GM21390 (cell line): Measurements from ENCODE around the gene PLIN1.
A peak's percentile ranks its signal among the peaks of the same experiment; 100 is the strongest.

Experiments used
- ATAC-seq: cut with Tn5 transposase; IDR thresholded peaks from one replicate; pipeline ENCODE4 v1.9.1; 2021; ENCODE audit not compliant: unreplicated experiment

Gene PLIN1

GRCh38 chr15:89654301-89654761 lies 24.8 kb downstream of the PLIN1 start:
- no peak for ATAC-seq

DNA sequence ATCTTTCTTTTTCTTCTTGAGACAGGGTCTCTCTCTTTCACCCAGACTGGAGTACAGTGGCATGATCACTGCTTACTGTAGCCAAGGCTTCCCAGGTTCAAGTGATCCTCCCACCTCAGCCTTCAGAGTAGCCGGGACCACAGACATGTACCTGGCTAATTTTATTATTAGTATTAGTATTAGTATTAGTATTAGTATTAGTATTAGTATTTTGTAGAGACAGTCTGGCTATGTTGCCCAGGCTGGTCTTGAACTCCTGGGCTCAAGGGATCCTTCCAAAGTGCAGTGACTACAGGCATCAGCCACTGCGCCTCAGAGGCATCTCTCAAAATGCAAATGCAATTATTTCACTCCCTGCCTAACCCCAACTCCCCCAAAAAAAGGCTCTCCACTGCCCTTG lies 25.6 kb downstream of the PLIN1 start:
- no peak for ATAC-seq

- ATAC-seq, result no peak
Measured at GRCh38 chr15:89652666-89653065, 26.5 kb downstream of the PLIN1 start.

- ATAC-seq, result no peak
Measured at GRCh38 chr15:89652131-89652530, 27.0 kb downstream of the PLIN1 start.

DNA sequence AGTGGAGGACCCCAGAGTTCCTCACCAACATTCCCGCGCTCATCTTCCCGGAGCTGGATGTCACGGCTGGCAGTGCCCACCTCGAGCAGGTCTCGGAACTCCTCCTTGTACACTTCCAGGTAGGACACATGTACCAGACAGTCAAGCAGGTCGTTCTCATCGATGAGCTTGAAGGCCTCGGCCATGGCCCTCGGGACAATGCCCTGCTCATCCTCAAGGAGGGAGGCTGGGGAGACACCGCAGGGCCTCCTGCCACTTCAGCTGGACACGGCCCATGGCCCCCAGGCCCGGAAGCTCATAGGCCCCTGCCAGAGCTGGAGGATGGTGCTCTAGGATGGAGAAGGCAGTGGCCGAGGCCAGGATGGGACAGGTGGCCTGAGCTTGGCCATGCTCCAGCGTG lies 29.5 kb downstream of the PLIN1 start:
- no peak for ATAC-seq

- ATAC-seq, result no peak
Measured at GRCh38 chr15:89649013-89649625, 30.0 kb downstream of the PLIN1 start.

- no peak for ATAC-seq
Measured at GRCh38 chr15:89648106-89649012, 30.8 kb downstream of the PLIN1 start.

DNA sequence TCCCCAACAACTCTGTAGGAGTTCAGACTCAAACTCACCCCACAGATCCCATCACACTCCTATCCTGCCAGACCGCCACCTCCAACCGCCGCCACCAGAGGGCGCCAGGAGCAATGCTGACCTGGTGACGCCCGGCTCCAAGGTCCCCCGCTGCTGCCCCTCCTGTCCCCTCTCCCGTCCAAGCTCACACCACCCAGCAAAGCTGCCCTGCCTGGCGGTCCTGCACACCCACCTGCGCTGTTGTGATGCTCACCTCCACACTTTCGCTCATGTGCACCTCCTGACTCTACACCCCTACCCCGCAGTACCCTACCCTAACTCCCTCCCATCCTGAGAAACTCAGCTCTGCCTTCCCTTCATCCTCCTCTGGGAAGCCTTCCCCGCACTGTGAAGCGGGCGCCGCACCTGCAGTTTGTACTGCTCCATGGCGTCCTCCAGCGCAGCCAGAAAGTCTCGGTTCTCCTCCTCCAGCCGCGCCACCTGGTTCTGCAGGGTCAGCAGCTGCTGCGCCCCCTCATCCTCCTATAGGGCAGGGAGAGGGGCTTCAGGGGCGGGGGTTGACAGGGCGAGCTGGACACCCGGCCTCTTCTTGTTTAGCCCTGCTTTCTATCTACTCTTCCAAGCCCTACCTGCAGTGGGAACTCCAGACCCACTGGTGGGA lies 31.8 kb downstream of the PLIN1 start:
- ATAC-seq, result peak; percentile 53

GRCh38 chr15:89646416-89647141 lies 32.6 kb downstream of the PLIN1 start:
- no peak for ATAC-seq

- no peak for ATAC-seq
Measured at GRCh38 chr15:89645680-89646079, 33.5 kb downstream of the PLIN1 start.

GRCh38 chr15:89642106-89642505 lies 37.1 kb downstream of the PLIN1 start:
- ATAC-seq, result no peak

GRCh38 chr15:89641053-89641452 lies 38.1 kb downstream of the PLIN1 start:
- no peak for ATAC-seq

GRCh38 chr15:89640245-89640644 lies 38.9 kb downstream of the PLIN1 start:
- no peak for ATAC-seq

DNA sequence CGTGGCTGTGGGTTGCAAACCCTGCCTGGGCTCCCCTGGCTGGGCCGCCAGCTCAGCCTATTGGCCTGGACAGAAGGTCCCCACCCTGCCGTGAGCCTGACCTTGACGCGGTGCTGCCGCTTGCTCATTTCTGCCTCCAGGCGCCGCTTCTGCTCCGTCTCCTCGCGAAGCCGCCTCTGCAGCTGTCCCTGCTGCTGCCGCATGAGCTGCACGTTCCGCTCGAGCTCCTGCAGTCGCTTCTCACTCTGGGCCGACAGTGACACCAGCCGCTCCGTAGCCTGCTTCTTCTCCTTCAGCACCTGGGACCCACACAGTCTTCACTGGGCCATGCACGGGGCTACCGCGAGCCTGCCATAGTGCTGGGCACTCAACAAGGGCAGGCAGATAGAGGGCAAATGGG lies 45.6 kb downstream of the PLIN1 start:
- ATAC-seq, result no peak

DNA sequence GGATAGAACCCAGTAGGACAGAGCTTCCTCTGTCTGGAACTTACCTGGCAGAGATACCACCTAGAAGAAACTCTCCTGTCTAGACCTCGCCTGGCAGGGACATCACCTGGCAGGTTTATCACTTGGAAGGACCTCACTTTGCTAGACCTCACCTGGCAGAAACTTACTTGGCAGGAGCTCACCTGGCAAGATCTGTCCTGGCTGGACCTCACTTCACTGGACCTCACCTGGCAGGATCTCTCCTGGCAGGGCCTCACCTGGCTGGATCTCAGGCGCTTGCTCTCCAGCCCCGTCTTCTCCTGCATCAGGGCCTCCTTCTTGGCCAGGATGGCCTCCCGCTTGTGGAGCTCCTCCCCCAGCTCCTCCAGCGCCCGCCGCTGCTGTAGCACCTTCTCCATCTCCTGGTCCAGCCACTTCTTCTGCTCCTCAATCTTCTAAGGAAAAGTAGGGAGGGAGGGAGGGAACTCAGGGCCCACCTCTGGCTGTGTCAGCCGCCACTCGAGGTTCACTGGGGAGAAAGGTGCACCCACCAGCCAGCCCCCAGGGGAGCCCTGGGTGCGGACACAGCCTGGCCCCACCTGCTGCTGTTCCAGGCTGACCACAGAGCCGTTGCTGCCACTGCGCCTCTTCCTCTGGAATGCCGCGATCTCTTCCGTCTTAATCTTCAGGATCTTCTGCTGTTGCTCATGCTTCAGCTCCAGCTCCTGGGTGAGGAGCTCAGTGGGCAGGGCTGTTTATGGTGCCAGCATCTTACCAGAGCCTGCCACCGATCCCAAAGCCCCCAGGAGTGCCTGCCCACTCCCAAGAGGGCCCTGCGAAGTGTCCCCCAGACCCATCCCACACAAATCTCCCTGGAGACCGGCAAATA lies 46.4 kb downstream of the PLIN1 start:
- ATAC-seq, result no peak

DNA sequence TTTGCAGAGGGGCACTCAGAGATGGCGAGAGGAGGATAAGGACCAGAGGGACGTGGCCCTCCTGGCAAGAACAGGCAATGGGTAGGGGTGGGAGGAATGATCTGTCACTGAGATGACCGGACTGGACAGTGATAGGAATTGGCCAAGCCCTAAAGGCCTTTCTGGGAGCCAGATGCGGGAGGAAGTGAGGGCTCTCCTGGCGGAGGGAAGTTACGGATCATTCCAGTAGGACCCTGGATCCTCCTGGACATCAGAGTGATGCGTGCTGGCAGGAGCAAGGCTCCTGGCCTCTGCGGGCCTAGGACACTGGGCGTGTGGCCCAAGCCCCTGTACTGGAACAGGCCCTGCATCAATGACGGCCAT lies 47.3 kb downstream of the PLIN1 start:
- ATAC-seq, result no peak

DNA sequence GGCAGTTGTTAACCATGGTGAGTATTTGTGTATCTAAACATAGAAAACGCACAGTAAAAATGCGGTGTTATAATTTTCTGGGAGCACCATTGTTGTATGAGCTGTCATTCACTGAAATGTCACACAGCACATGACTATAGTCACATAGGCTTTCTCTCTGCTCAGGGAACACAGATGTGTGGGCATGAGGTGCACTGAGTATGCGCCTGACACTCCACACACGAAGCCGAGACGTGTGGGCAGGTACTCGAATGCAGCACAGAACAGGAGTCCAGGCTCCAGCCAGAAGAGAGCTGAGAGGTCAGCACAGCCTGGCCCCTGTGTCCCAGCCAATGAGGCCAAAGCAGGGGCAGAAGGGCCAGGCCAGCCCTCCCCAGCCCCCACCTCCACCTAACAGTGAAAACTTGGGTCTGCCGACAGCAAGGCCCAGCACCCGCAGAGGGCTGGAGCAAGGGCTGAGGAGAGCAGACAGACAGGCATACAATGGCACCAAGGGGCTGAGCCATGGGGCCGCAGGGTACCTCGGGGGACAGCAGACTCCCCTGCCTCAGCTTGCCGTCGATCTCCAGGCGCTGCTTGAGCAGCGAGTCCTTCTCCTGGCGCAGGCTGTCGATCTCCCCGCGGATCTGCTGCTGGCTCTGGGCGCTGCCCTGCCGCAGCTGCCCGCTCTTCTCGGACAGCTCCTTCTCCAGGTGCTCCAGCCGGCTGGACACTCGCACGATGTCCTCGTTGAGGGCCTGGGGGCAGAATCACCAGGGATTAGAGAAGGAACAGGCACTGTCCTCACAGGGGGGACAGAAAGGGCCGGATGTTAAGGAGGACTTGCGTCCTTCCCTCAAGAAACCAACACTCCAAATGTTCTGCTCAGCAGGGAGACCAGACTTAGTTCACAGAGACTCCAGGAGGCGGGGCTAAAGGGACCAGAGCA lies 47.9 kb downstream of the PLIN1 start:
- ATAC-seq, result no peak

GRCh38 chr15:89630260-89630659 lies 48.9 kb downstream of the PLIN1 start:
- no peak for ATAC-seq

- ATAC-seq, result no peak
Measured at GRCh38 chr15:89629829-89630228, 49.3 kb downstream of the PLIN1 start.
